ENCODE data around the gene AARS2.

The AARS2 gene

DNA sequence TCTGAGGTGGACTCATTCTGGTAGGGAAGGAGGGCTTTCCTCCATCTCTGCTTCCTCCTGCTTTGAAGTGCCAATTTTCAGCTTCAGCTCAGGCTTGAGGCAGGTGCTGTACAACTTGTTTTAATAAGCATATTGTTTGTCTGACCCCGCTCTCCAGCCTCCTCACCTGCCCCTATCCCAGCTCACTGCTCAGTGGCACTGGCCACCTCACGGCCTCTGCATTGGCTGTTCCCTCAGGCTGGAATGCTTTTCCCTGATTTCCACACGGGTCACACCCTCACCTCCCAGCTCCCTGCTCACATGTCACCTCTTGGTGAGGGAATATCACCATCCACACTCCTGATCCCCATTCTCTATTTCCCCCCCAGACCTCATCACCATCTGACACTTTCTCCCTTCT, 14.3 kb downstream of the AARS2 start:
- no peak for DNase-seq

DNA sequence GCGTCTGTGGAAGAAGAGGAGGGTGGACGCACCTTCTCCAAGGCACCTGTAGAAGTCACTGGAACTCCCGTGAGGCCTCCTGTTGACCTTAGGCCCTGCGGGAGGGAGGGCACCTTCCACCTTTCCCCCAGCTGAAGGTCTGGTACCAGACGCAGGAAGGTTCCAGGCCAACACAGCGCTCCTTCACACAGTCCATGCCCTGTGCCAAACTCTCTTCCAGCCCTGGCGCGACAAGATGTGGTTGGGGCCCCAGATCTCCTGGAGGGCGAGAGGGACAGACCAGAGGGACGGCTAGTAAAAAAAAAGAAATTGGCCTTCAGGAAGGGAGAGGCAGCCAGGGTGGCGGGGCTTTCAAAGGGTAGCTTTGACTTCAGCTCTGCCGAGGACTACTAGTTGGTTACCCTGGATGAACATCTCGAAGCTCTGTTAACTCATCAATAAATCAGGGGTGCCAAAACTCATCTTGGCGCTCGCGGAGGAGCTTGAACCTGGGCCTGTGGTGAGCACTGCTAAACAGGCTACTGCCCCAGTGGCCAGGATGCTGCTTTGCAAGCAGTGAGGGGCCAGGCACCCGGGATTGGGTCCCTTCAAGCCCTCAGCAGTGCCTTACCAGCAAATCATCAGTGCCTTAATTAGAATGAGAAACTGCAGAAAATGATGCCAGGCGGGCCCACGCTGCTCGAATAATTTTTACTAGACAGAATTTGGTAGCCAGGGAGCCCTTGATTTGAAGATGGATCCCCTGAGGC, 14.9 kb downstream of the AARS2 start:
- DNase-seq, result no peak

DNA sequence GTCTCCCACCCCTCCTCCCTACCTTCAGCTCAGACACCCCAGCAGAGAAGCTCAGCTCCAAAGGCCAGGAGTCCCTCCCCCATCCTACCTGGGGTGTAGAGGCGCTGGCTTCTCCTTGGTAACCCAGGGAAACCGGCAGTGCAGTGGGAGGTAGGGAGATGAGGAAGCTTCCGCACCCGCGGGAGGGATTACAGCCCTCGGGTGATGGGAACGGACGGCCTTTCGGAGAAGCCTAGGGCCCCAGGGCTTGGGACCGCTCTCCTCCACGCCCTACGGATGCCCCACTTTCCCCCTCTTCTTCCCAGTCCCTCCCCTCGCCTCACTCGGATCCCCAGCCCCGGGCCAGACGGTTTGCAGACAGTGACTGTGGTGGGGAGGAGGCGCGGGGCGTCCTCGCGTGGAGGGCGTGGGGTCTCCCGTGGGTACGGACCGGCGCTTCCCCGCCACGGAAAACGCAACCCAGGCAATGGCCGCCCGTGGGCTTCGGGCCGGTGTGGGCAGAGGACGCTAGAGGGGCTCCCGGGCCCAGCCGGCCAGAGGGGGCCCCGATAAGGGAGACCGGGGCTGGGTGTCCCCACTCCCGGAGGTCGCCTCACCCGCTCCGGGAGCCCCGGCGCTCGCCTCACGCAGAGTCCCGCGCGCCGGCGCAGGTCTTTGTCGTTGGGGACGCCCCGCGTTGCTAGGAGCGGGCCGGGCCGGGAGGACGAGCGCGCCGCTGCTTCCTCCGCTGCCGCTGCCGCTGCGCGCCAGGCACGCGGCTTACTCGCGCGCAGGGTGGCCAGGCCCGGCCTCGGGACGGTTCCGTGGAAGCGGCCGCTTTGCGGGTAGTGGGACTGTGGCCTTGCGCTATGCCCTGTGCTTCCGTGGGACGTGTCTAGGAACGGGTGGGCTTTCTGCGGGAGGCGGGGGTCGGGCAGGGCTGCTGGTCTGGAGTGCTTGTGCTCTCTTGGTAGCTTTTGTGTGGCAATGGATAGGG, 15.8 kb downstream of the AARS2 start:
- DNase-seq, result peak; percentile 44

DNA sequence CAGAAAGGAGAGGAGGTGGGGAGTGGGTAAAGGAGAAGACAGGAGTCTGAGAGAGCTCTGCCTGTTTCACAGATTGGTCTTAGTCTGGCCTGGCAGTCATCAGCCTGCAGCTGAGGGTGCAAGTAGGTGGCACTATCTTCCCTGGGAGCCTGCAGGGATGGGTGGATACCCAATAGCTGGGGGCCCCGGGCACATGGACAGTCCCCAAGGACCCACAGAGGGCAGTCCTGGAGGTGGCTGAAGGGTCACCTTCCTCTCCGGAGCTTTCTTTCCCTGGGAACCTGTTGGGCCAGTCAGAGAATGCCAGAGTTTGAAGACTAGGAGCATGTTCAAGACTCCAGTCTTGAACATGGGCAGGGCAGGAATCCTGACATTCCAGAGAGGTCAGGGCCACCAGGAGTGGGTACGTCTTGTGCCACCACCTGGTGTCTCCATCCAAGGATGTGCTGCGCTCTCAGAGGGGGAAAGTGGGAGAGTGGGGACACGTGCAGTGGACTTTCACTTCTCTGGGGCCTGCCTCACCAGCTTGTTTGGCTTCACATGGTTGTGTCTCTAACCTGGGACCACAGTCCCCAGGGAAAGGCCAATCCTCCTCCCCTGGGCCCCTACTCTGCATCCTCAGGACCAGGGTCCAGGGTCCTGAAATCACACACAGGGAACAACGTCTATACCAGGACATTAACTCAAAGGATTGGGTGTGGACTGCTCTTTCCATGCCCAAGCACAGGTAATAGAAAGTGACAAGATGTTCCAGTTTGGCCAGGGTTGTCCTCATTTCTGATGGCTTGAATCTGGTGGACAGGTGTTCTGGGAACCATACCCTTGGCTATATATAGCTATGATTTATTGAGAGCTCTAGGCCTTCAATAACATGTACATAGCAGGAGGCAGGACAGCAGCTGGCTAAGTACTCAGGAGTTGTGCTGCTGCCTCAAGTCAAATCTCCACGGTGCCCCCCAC, 18.0 kb downstream of the AARS2 start:
- DNase-seq, result no peak

DNA sequence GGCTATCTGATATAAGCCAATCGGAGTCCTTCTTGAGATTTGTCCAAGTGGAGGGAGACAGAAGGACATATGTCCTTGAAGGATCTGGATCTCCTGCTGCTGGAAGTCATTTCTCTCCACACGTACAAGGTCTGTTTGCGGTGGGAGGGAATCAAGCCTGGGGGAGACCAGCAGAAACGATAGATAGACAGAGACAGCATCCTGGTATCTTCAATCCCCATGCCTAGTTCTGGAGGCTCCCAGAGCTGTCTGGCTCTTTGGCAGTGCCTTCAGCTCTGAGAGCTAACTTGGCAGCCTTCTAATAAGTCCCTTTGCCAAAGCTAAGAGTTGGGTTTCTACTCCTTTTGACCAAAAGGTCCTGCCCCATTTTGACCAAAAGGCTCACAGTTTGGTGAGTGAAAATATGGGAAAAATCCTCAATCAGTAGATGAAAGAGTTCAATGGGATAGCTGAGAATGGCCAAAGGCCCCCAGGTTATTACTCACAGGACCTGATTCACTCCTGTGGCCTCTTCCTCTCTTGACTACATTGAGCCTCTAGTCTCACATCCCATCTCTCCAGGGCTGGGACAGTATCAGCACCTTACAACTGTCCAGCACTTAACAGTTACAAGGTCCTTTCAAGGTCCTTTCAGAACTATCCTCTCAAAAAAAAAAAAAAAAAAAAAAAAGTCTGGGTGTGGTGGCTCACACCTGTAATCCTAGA, 20.3 kb downstream of the AARS2 start:
- no peak for DNase-seq

DNA sequence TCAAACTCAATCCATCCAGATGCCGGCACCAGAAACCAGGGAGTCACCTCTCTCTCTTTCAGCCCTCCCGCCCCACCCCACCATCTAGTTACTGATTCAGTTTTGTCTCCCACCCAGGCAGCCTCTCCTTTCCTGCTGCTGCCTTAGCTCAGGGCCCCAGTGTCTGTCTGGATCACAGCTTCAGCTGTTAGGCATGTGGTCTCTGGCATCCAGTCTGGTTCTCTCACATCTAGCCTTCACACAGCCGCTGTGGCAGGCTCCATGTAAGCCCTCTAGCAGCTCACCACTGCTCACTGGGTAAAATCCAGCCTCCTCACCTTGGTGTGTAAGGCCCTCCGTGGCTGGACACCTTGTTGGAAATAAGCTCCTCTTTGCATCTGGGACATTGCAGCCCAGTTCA, 21.3 kb downstream of the AARS2 start:
- DNase-seq, result no peak

DNA sequence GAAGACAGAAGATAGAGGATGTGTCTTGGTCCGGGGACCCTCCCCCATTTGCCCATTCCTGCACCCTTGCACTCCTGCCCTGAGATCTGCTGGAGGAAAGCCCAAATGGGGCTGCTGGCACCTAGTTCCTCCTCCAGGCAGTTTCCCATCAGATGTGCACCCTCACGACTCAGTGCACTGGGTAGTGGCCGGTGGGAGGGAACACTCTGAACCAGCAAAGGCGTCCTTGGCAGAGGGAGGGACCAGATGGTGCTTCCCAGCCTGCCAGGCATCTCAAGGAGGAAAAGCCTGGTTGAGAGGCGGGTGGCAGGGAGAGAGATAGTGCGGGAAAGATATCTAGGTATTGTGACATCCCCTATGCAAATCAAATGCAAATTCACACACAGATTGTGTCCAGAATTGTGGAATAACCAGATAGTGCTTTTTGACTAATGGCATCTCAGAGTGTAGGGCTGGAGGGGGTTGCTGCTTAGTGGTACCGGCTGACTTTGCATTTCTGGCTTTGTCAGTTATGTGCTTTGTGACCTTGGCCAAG, 23.4 kb downstream of the AARS2 start:
- DNase-seq, result no peak

DNA sequence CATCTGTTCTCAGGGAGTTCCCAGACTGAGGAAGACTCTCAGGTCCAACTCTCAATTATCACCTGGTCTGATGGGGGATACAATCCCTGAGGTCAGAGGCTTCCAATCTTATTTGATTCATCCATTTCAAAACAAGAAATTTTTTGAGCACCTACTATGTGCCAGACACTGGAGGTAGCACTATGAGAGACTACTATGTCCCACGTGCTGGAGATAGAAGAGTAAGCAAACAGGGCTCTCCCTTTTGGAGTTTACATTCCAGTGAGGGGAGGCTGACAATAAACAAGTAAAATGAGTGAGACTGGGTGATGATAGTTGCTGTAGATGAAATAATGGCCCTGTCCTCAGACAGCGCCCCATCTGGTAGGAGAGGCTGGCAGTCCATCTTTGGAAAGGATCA, 26.4 kb downstream of the AARS2 start:
- DNase-seq, result no peak

DNA sequence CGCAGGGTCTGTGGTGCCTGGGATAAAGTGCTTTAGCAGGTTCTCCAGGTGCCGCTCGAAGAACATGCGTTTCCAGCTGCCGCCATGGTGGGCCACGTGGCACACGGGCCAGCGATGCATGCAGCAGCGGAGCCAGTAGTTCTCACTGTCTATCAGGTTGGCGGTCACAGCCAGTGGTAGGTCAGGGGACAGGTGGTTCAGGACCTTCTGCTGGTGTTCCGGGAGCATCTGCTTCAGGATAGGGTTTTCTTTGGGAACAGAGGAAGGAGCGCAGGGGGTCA, 26.9 kb downstream of the AARS2 start:
- DNase-seq, result no peak

DNA sequence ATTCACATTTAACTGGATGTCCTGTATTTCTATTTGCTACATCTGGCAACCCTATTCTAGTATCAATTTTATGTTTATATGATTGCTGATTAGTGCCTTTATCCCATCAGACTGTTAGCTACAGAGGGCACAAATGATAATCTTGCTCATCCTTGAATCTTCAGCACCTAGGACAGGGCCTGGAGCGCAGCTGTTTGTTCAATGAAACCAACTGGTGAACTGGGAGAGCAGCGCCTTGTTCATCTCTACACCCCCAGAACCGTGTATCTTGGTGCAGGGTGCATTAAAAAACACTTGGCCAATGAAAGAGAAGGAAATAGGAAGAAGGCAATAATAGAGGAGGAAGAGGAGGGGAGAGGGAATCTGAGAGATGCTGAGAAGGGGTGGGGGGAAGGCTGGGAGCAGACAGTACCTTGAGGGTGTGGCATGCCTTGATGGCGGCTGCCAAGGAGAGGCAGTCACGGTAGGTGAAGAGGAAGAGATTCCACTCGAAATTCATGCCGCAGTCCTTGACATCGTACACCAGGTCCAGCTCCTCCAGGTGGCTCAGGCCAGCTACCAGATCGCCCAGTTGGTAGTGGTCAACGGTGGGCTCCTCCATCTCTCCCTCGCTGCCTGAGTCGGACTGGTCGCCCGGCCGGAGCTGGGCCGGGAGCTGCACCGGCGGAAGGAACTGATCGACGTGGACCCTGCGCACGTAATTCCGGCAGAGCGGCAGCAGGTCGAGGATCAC, 27.4 kb downstream of the AARS2 start:
- no peak for DNase-seq

DNA sequence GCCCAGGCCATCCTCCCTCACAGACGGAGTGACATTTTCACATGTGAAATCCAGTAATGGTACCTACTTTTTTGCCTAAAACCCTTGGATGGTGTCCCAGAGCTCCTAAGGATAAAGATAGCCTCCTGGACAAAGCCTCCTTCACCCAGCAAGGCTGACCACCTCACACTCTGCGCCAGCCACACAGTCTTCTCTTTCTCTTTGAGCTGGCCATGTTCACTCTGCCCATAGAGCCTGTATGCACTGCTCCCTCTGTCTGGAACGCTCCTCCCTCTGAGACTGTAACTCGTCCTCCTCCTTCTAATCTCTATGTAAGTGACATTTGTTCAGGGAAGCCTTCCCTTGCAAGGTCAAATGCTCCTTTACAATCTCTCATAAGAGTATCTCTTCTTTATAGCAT, 28.3 kb downstream of the AARS2 start:
- no peak for DNase-seq

DNA sequence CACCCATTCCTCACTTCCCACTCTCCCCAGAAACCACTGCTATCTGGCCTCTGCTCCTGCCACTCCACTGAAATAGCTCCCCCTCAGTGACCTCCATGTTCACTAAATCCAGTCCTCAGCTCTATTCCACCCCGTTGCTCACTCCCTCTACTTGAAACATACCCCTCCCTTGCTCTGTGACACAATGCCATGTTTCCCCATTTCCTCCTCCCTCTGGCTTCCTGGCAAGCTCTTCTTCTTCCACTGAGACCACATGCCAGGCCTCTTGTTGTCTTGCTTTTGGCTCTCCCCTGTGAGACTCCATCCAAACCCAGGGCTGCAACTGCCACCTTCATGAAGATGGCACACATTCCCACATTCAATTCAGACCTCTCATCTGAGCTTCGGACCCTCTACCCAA, 29.0 kb downstream of the AARS2 start:
- DNase-seq, result no peak

DNA sequence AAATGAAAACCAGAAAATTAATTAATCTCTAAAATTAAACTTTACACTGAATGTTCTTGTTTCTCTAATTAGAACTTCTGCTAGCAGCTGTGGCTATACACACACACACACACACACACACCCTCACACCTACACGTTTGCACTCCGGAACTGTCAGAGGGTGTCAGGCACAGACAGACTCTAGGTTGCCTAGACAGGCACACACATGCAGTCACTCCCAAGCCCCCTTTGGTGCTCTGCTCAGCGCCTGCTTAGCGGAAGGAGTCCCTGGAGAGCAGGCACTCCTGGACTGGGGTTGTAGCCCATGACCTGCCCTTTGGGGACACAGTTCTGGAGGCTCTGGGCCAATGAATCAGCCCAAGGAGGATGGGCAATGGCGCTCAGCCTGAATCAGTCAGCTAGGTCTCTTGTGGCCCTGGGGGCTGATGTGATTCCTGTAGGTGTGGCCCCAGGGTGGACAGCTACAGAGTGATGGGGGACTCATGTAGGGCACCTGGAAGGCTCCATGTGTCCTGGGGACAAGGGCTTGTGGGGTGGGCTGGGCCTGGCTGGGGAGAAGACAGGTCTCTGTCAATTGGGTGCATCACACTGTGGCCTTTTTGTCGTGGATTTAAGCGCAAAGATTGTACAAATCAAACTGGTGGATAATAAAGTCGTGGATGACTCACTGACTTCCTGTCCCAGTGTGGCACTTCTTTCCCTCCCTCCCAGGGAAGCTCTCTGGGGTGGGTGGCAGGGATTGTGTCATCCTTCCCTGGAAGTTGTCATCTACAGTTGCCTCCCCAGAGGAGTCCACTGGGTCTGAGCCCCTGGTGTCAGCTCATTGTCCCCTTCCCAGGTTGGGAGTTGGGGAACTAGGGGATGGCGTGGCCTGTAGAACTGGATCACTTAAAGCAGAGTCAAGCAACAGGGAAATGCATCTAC, 34.1 kb downstream of the AARS2 start:
- DNase-seq, result no peak

DNA sequence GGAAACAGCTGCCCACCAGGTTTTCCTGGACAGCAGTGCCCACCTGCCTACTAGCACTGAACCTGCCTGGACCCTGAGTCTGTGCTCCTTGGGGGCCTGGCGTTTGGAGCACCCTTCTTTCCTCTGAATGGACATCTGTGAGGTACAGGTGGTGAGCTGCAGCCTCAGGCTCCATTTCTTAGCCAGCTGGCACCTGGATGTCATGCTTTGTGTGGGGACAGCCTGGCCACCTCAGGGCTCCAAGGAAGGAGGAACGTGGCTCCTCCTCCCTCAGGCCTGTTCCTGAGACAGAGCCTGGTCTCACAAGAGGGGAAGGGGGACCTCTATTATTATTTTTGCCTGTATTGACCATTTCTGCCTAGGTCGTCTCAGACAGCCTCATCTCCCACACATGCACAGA, 34.8 kb downstream of the AARS2 start:
- DNase-seq, result no peak

DNA sequence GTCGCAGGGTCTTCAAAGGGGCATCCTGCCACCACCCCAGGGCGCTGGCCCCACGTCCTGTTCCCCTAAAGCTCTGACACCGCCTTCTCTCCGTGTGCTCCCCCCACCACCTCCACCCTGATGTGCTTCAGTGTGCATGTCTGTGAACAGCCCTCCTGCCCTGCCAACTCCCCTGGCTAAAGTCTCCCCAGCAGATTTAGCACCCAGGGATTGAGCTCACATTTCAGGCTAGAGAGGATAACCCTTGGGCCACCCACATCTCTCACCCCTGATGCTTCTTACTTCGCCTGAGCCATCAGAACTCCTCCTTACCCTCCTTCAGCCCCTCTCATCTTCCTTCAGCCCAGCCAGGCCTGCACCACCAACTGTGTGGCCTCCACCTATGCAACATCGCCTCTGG, 35.4 kb downstream of the AARS2 start:
- DNase-seq, result no peak

DNA sequence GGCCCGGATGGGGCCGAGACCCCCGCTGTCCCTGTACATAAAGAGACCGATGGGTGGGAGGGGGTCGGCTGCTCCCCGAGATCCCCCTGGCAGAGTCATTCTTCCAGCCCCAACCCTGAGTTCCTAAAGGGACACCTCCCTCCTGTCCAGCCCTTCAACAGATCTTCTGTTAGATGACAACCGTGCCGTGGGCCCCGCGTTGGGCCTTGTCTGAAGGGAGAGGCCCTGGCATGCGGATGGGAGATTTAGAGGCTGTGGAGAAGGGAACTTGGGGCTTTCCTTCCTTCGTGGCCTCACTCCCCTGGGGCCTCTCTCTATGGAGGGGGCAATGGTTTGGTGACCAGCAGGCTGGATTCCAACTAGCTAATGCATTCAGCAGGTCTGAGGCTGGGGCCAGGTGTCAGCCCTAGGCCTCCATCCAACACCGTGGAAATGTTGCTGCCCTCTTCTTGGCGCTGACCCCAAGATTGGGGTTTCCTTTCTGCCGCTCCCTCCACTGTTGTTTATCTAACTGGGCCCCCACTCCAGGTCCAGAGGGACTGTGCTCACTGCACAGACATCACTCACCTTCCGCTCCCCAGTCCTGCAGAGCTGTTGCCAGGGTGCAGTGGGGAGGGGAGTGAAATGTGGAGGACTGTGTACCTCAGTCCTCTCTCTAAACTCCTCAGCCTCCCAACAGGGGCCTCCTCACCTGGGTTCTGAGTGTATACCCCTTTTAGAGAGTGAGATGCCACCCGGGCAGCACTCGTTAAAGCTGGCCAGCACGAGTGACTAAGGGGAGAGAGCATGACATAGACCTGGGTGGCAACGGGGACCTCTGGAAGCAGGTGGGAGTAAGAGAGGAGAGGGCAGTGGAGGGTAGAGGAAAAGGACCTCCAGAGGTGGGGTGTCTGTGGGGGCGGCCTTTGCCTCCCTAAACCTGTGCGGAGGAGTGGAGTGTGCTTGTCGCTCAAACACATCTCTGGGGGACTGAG, 36.2 kb downstream of the AARS2 start:
- DNase-seq, result no peak

DNA sequence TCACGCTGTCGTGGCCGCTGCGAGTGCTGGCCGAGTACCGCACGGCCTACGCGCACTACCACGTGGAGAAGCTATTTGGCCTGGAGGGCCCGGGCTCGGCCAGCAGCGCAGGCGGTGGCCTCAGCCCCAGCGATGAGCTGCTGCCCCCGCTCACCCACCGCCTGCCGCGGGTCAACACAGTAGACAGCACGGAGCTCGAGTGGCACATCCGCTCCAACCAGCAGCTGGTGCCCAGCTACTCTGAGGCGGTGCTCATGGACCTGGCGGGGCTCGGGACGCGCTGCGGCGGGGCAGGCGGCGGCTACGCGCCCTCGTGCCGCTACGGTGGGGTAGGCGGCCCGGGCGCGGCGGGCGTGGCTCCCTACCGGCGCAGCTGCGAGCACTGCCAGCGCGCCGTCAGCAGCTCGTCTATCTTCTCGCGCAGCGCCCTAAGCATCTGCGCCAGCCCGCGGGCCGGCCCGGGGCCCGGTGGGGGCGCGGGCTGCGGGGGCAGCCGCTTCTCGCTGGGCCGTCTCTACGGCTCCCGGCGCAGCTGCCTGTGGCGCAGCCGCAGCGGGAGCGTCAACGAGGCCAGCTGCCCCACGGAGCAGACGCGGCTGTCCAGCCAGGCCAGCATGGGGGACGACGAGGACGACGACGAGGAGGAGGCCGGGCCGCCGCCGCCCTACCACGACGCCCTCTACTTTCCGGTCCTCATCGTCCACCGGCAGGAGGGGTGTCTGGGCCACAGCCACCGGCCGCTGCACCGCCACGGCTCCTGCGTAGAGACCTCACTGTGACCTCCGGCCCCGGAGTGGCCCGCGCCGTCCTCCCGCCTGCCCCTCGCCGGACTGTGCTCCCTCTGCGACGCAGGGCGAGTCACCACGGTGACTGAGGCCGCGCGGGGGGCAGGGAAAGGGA, 37.1 kb downstream of the AARS2 start:
- DNase-seq, result peak; percentile 34

DNA sequence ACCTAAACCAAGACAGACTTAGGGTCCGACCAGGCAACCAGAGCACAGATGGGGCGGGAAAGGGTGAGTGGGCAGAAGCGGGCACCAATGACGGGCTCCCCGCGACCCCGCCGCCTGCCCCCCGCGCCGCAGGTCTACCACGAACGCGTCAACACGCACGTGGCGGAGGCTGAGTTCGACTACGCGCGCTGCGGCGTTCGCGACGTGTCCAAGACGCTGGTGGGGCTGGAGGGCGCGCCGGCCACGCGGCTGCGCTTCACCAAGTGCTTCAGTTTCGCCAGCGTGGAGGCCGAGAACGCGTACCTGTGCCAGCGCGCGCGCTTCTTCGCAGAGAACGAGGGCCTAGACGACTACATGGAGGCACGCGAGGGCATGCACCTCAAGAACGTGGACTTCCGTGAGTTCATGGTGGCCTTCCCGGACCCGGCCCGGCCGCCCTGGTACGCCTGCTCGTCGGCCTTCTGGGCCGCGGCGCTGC, 37.8 kb downstream of the AARS2 start:
- DNase-seq, result no peak

Measured in activated naive CD4-positive, alpha-beta T cell treated with Interleukin-2 at 50 U/mL for 16 hours (primary cell).